KBM-7 (cell line): Measurements from ENCODE around the gene VPS29.
"Not testable (repeated sequence)": the region's sequence is repeated elsewhere in the genome, so short reads cannot be mapped to it uniquely, and the experiment has no call there.

Experiments used
- DNase-seq: peaks from one replicate; pipeline ENCODE4 v3.0.0-alpha.2; 2015
- in situ Hi-C: fragments of 300-500 bp; cut with MboI; formaldehyde crosslinking; loops from 2 replicates; pipeline ENCODE4 v1.14.3; 2020; ENCODE audit warnings: low sequenced_read_pairs, low pct_unique_long_range_greater_than_20kb, mixed read lengths

Gene VPS29

DNA sequence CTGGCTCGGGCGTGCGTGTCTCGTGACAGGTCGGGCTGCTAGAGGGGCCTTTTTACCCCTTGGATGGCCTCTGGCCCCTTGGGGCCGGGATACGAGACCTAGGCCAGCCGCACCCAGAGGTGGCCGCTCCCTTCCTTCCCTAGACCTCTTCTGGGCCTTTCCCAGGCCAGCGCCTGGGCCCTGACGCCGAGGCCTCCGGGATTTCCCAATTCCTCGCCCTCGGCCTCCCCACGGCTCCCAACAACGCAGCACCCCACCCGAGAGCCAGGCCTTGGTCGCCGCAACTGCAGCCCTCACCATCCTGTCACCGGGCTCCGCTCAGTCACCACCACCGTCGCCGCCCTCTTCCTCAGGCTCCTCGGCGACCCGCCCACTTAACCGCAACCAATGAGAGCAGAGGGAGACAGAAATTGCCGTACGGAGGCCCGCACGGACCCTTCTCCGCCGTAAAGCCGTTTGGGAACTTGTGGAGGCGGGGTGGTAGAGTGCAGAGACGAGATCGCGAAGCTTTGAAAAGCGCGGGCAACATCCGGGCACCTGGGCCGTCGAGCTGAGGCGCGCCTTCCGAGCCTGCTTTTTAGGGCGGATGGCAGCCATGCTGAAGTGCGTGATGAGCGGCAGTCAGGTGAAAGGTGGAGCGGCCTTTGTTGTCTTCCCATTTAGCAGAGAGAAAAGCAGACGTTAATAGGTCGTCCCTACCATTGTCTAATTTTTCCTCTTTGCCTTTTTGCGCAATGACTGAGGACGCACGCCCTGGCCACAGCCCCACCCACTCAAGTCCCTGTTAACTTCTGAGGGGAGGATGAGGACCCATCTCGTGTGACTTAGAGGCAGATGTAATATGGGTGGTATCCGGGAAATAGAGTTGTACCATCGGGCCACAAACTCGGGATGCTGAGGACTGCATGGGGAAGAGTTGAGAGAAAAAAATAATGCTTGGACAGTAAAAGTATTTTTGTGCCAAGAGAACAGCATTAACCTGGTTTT lies at the start of gene VPS29, which contains the start of gene RAD9B:
TSS of gene VPS29 (minus strand) at position 360 of the 987 bp plus-strand sequence. CDS start at position 300, 60 bp downstream.
TSS of gene RAD9B (plus strand) at position 580 of the 987 bp plus-strand sequence. CDS start at position 587, 7 bp downstream.
- in situ Hi-C loops, result no loop called here
- DNase-seq, result peak; percentile 100

DNA sequence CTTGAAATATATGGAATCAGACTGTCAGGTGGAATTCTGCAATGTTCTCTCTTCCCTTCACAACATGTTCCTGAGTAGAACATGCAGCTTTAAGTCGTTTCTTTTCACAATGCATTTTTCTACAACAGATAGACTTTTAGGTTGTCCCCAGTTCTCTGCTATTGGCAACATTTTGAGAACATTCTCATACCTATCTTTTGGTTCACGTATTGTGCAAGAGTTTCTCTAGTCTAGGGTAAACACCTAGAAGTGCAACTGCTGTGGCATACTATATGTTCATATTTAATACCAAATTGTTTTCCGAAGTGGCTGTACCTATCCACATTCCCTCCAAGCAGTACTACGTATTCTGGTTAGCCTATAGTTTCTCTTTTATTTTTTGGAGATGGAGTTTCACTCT lies 49.1 kb upstream of the VPS29 start:
- in situ Hi-C loops, result no loop called here
- DNase-seq, result no peak

DNA sequence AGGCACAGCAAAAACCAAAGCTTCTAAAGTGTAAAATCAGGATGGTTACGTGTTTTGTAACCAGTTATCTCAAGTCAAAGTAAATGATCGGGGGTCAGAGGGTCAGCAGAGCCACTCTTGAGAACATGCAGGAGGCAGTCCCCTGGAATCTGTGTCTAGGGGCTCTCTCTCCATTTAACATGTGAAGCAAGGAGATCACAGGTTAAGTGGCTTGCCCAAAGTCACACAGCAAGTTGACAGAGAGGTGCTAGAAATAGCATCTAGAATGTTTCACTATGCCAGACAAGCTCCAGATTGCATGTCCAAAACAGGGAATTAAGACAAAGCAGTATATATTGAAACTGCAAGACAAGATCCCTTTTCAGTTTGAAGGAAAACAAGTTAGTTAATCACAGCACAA lies 47.8 kb upstream of the VPS29 start:
- in situ Hi-C loops, result no loop called here

DNA sequence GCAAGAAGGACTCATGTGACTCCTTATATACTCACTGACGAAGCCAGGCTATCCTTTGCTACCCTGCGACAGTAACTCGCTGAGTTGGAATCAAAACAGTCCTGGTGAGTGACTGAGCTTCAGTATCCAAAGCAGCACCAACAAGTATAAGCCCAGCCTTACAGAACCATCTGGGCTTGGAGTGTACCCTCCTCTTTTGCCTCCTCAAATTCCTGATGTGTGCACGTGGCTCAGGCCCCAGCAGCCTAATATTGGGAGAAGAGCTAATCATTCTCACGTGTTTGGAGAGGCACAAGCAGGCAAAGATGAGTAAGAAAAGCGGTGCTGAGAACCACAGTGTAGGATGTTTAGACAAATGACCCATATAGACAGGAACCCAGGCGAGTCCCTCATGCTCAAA lies 46.8 kb upstream of the VPS29 start:
- in situ Hi-C loops, result no loop called here
- no peak for DNase-seq

More for the DNA sequence above, 47.8 kb upstream of the VPS29 start:
- DNase-seq, result no peak

DNA sequence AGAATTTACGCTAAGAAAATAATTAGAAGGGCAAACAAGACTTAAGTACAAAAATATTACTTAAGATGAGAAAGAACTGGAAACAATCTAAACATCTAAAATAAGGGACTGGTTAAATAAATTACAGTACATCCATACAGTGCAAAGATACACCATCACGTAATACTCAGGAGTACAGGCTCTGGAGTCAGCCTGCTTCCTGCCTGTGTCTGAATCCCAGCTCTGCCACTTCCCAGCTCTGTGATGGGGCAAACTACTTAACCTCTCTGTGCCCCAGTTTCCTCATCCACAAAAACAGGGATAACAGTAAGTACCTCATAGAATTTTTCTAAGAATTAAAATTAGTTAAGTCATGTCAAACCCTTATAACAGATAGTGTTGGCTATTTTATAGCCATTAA lies 45.2 kb upstream of the VPS29 start:
- in situ Hi-C loops, result no loop called here
- no peak for DNase-seq

DNA sequence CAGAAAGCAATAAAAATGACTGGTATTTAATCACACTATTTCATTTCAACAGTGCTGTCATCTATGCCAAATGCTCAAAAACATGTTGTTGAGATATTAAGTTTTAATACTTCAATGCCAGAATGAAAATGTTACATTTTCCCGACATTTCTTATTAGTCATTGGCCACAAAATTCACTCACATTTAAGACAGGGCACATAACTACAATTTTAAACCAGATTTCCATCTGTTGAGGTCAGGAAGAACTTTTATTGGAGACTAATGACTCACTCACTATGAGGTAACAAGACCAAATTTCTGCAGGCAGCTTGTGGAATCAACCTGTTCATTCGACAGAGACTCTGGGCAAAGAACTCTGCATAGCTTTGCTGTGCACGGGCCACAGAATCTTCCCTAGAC lies 44.4 kb upstream of the VPS29 start:
- no peak for DNase-seq
- in situ Hi-C loops, result no loop called here

DNA sequence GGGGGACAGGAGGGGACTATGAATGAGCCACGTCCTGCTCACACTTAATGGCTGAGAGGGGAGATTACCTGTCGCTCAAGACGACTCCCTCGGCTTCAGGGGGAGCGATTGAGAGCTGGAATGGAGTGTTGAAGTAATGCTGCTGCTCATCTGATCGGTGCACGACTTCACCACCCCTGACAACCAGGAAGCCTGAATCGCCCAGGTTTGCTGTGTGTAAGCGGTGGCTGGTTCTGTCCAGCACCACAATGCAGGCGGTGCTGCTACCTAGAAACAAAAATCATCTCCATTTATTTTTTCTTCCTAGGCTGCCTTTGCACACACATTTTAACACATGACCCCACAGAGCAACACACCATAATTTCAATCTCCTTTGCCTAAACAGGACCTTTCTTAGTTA lies 43.9 kb upstream of the VPS29 start:
- no peak for DNase-seq
- in situ Hi-C loops, result no loop called here

DNA sequence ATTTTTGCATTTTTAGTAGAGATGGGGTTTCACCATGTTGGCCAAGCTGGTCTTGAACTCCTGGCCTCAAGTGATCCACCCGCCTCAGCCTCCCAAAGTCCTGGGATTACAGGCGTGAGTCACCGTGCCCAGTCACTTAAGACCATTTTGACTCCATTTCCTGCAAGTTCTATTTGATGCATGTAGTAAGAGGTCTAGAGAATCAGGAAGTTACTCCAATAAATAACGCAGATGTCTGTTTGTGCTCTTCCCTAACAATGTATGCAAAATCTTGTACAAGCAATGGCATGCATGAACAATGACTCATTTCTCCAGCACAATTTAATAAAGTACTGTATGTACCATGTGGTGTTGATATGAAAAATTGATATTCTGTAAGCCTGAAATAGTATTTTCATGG lies 43.3 kb upstream of the VPS29 start:
- in situ Hi-C loops, DNase-seq: not testable (repeated sequence)

DNA sequence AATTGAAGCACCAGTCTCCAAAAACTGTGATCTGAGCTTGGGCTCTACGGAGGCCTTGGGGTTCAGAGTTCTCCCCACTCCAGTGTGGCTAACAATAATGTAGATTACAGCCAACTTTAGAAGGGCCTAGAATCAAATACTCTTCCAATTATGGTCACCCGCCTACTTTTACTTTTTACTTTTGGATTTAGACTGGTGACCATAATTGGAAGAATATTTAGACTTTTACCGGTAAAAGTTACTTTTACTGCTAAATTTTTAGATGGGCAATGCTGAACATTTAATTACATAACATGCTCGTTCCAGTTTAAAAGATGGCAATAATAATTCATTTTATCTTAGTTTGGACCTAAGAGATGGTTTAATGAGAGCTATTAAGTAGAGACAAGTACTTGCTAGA lies 42.1 kb upstream of the VPS29 start:
- no peak for DNase-seq
- in situ Hi-C loops, result no loop called here

DNA sequence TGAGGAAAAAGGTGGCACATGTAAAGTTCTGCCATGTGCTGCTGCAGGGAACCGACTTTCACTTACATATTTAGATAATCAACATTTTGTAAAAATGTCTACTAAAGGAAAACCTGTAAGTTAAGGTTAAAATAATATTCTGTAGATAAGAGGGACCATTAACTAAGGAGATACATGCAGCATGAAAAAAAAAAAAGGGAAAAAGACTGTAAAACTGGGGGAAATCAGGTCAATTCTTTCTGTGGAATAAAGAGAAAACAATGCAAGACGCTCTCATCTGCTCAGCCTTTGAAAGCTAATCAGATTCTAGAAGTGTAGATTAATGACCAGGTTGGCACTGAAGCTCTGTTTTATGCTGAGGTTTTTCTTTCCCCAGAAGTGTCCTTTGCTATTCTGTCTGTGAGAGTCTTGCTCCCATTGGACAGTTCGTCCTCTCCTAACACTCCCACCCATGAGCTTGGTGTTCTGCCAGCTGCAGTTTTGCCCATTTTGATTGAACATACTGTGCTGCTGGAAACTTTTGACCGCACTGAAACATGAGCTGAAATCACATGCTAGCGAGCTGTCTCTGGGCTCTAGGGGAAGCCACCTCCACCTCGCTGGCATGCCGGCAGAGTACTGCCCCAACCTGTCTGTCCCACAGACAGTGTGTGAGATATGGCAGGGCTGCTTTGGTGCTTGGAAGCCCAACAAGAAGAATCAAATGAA lies 41.5 kb upstream of the VPS29 start:
- in situ Hi-C loops, result no loop called here
- DNase-seq, result no peak

DNA sequence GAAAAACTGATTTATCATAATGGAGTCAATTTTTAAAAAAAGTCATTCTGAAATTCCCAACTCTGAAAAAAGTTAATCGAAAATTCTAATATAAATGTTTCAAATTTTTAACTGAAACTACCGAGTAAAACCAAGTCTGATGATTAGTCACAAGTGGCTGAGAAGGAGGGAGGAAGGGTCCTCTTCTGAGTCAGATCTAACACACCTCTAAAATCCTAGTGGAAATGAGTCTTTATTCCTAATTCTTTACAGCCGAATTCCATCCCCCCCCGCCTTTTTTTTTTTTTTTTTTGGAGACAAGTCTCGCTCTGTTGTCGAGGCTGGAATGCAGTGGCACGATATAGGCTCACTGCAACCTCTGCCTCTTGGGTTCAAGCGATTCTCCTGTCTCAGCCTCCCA lies 38.1 kb upstream of the VPS29 start:
- no peak for DNase-seq
- in situ Hi-C loops, result no loop called here

DNA sequence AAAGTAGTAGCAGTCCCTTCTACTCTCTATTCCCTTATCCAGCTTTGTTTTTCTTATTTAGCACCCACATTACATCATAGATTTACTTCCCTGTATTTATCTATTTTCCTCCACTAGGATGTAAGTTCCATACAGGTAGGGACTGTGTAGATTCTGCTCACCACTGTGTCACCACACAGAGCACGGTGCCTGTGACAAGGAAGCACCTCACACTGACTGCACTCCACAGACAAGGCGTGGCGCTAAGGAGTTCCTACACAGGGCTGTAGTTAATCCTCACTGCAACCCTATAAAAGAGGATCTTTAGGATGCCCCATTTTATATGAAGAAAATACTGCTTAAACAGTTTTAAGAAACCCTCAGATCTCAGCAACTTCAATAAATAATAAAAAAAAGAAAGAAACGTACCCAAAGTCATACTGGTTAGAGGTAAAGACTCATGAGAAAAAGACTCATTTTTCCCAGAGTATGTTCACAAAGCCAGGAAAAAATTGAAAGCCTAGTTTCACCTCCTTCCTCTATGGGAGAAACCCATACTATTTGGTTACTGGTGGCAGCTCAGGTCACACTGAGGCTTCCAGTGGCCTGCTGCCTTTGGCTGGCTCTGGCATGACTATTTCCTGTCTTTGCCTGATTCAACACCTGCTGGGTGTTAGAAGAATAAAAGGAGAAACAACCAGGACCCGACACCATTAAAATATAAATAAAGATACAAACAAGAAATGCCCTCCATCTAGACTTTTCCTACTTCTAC lies 37.1 kb upstream of the VPS29 start:
- DNase-seq, result no peak
- in situ Hi-C loops, result no loop called here

DNA sequence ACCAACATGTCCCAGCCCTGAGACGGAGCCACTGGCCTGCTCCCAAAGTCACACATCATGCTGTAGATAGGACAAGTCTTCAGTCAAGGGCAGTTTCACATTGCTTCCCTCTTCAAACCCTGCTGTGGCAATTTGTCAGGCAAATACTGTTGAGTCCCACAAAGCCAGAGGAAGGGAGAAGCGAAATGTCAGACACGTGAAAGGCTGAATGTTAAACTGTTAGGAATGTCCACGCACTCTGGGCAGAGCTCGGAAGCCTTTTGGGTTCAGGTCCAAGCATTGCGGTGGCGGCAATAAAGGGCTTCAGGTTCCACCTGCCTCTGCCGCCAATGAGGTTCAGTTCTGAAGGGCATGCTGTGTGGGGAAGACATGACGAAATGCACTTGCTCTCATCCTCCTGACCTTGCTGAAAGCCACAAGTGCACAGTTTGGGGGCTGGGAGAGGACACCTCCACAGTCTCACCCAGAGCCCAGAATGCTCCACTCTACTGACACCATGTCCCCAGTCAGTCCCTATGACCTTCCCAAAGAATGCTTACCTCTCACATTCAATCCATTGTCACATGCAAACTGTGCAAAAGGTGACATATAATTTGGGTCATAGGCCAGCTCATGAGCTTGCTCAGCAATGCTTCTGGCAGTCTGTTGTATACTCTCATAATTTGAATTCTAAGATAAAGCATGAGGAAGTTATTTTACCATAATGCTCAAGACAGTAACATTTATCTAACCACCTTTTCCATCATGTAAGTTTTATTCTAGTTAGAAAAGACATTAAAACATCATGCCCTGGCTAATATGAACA lies 35.9 kb upstream of the VPS29 start:
- no peak for DNase-seq
- in situ Hi-C loops, result no loop called here

DNA sequence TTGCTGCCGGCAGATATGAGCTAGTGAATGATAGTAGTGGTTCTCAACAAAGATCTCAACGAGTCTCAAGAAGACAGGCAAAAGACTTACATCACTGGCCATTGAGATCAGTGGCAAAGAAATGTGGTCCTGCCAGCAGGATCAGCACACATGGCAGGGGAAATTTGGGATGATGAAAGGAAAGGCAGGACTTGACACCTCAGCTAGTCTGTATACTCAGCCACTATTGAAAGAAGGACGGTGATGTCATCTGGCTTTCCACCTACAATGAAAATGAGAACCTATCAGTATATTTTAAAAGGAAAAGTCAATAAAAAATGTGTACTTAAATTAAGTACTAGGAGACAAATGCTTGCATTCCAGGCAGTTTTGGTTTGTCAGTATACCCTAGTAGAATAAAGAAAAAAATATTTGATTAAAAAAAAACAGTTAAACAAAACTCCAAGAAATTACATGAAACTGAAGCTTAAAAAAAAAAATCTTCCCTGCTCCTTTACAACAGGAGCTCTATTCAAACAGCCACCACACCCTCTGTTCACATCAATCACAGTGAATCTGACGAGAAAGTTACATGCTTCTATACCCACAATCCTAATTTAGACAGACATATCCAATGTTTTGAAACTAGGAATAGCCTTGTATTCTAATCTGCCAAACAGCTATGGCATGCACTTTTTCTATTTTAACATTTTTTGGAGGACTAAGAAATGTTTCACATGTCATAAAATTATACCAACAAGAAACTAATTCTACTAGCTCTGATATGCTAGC lies 35.1 kb upstream of the VPS29 start:
- in situ Hi-C loops, result no loop called here
- no peak for DNase-seq

DNA sequence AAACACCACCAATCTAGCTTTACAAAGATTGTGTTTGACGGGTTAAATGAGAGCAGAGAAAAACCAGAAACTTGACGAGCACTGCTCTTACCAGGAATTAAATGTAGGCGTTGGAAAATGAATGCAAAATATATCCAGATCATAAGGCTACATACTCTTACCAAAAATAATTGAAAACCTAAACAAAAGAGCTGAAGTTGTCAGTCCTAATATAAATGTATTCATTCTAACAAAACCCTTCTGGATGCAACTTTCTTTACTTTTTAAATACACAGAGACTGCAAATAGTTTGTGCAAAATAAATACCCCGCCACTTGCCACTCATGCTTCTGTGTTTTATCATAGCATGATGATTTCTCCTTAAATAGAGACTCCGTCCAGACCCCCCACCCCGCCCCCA lies 32.9 kb upstream of the VPS29 start:
- in situ Hi-C loops, result no loop called here
- DNase-seq, result no peak

DNA sequence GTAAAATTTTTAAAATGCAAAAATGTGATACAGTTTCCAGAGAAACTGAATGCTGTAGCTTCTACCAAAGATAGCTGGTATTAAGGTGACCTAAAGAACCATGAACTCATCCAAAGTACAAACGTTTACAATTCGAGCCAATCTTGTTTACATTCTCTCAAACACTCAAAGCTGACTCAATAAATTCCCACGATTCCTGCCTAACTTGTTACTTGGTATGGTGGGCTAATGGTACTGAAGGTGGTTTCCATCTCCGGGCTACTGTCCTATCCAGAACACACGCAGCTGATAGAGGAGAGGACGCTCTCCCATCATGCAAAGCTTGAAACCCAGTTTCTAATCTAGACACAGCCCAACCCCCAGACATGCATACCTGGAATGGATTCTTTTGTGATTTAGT lies 31.7 kb upstream of the VPS29 start:
- no peak for DNase-seq
- in situ Hi-C loops, result no loop called here

DNA sequence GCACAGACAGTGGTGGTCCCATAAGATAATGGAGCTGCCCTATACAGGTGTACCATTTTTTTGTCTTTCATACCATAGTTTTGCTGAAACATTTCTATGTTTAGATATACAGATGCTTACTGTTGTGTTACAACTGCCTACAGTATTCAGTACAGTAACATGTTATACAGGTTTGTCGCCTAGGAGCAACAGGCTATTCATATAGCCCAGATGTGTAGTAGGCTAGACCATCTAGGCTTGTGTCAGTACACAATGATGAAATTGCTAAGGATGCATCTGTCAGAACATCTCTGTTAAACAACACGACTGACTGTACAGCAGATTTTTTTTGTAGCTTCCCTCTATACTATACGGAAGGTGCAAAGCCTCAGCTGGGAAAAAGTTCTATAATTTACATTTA lies 30.7 kb upstream of the VPS29 start:
- in situ Hi-C loops, result no loop called here
- no peak for DNase-seq

DNA sequence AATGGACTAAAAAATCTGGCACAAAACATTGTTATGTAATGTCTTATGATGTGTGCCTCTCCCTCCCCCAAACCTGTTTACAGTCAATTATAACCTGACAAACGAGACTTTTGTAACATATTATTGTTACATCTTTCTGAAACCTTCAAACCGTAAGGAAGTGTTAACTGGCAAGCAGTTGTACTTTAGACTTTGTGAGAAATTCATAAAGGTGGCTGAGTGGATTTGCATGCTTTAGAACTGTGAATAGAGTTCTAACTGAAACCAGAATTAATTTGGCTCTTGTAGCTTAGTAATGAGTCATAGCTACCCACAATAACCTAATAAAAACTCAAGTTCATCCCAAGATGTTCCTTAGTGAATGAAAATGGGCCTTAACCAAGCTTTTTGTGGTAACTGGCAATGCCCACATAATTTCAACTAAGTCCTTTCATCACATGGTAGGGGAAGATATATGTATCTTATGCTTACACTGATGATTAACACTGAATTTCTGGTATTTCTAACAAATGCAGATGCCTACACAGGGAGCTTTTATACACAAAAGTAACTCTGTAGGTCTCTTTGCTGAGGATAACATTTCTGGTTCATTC lies 29.9 kb upstream of the VPS29 start:
- in situ Hi-C loops, result no loop called here
- DNase-seq, result no peak
